ENCODE results near the gene PANK1.

PANK1 gene

DNA sequence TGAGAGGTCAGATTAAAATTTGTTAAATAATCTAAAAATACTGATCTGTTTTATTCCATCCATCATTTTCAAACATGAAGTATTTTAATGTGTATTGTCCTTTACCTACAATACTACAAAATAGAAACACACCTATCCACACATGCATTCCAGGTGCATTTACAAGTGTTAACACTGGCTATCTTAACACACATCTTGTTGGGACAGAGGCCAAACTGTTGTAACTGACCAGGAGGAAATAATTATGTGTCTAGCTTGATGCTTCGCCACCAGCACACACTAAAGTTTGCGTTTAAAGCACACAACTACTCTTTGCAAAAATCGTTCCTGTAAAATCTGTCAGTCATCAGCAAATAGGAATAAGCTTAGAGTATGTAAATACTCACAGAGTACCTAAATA lies 2.8 kb downstream of the PANK1 start:
- no peak overlapping the region for H3K4me3 ChIP-seq (ENCODE audit: low read length)
- no peaks in the 10 kb centered on the region for H3K9me2 ChIP-seq (replicated peaks; ENCODE audit: insufficient read depth, low read length)
- DNase-seq: no peak
- H3K4me2 ChIP-seq (ENCODE audit: low read depth, low read length): no peak overlapping the region
- peaks cover 37% of the 10 kb centered on the region for H3K27me3 ChIP-seq (replicated peaks; ENCODE audit: insufficient read depth, low read length)
- TF ChIP-seq, protein P1, sequence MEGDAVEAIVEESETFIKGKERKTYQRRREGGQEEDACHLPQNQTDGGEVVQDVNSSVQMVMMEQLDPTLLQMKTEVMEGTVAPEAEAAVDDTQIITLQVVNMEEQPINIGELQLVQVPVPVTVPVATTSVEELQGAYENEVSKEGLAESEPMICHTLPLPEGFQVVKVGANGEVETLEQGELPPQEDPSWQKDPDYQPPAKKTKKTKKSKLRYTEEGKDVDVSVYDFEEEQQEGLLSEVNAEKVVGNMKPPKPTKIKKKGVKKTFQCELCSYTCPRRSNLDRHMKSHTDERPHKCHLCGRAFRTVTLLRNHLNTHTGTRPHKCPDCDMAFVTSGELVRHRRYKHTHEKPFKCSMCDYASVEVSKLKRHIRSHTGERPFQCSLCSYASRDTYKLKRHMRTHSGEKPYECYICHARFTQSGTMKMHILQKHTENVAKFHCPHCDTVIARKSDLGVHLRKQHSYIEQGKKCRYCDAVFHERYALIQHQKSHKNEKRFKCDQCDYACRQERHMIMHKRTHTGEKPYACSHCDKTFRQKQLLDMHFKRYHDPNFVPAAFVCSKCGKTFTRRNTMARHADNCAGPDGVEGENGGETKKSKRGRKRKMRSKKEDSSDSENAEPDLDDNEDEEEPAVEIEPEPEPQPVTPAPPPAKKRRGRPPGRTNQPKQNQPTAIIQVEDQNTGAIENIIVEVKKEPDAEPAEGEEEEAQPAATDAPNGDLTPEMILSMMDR (IDR thresholded peaks at IDR 0.05; ENCODE audit: low read length): no peak
- TF ChIP-seq EZH2phosphoT487 (IDR thresholded peaks at IDR 0.05; ENCODE audit: low read length): no peak
- no peak for TF ChIP-seq EZH2 (optimal IDR thresholded peaks at IDR 0.05; ENCODE audit: low read depth, low read length)
- H3F3A ChIP-seq (ENCODE audit: insufficient read depth, low read length): peaks cover 6% of the 10 kb centered on the region; the same call in 1 of the 2 replicates
- no peaks in the 10 kb centered on the region for H3K4me1 ChIP-seq (ENCODE audit: low read length)
- H3K36me3 ChIP-seq (replicated peaks; ENCODE audit: insufficient read depth, low read length): no peaks in the 10 kb centered on the region
- H2AFZ ChIP-seq (ENCODE audit: low read length): no peak overlapping the region
- no peaks in the 10 kb centered on the region for H4K20me1 ChIP-seq (ENCODE audit: insufficient read depth, low read length)
- H3K9me3 ChIP-seq (replicated peaks; ENCODE audit: insufficient read depth, low read length): no peaks in the 10 kb centered on the region
- no peaks in the 10 kb centered on the region for H3K79me2 ChIP-seq (ENCODE audit: low read length)
- H3K27ac ChIP-seq (ENCODE audit: low read length): no peak overlapping the region
- H3K9ac ChIP-seq (ENCODE audit: low read length): no peak overlapping the region

DNA sequence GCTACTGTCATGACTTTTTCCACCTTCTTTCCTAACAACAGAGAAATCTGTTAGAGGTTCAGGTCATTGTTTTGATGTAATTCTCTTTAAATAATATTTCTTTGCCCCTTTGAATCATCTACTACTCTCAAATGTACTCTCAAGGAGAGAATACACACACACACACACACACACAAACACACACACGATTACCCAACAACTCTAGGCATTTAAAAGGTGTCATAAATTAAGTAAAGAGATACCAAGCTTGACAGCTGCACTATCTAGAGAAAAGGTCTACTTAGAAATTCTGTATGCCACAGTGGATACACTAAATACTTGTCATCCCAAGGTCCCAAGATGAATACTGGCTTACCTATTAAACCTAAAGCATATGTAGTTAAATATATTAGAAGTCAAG lies 4.8 kb downstream of the PANK1 start:
- Histone ChIP-seq H3K9me2 (replicated peaks; ENCODE audit: insufficient read depth, low read length) (no peaks in the 10 kb centered on the region), H3K36me3 (replicated peaks; ENCODE audit: insufficient read depth, low read length) (no peaks in the 10 kb centered on the region), H3K9ac (ENCODE audit: low read length) (no peak overlapping the region), H3K27me3 (replicated peaks; ENCODE audit: insufficient read depth, low read length) (peaks cover 18% of the 10 kb centered on the region), H3K27ac (ENCODE audit: low read length) (no peak overlapping the region), H3K4me1 (ENCODE audit: low read length) (no peaks in the 10 kb centered on the region), H3K9me3 (replicated peaks; ENCODE audit: insufficient read depth, low read length) (no peaks in the 10 kb centered on the region), H3K4me2 (ENCODE audit: low read depth, low read length) (no peak overlapping the region), H3F3A (ENCODE audit: insufficient read depth, low read length) (peaks cover 6% of the 10 kb centered on the region; the same call in 1 of the 2 replicates), H3K4me3 (ENCODE audit: low read length) (no peak overlapping the region), H3K79me2 (ENCODE audit: low read length) (no peaks in the 10 kb centered on the region), H4K20me1 (ENCODE audit: insufficient read depth, low read length) (no peaks in the 10 kb centered on the region), H2AFZ (ENCODE audit: low read length) (no peak overlapping the region)
- no peak for DNase-seq
- TF ChIP-seq EZH2phosphoT487 (IDR thresholded peaks at IDR 0.05; ENCODE audit: low read length) (no peak), EZH2 (optimal IDR thresholded peaks at IDR 0.05; ENCODE audit: low read depth, low read length) (no peak)
- TF ChIP-seq, protein P1 (IDR thresholded peaks at IDR 0.05; ENCODE audit: low read length): no peak

DNA sequence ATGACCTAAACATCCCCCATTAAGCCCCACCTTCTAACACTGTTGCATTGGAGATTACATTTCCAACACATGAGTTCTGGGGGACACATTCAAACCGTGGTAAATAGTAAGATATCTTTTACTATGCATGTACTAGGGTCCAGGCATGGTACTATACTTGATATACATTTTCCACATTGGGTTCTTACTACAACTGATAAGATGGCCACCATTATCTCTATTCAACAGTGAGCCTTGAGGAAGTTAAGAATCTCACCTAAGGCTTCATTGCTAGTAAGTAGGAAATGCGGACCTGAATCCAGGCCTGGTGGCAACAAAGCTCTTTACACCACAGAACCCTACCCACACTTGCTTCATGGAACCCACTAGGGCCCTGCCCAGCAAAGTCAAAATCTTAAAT lies 5.7 kb downstream of the PANK1 start:
- no peak overlapping the region for H2AFZ ChIP-seq (ENCODE audit: low read length)
- H3K9me2 ChIP-seq (replicated peaks; ENCODE audit: insufficient read depth, low read length): no peaks in the 10 kb centered on the region
- DNase-seq: no peak
- no peaks in the 10 kb centered on the region for H3K36me3 ChIP-seq (replicated peaks; ENCODE audit: insufficient read depth, low read length)
- H3K27ac ChIP-seq (ENCODE audit: low read length): no peak overlapping the region
- no peaks in the 10 kb centered on the region for H3K4me1 ChIP-seq (ENCODE audit: low read length)
- no peaks in the 10 kb centered on the region for H3K79me2 ChIP-seq (ENCODE audit: low read length)
- TF ChIP-seq EZH2 (optimal IDR thresholded peaks at IDR 0.05; ENCODE audit: low read depth, low read length) (no peak), EZH2phosphoT487 (IDR thresholded peaks at IDR 0.05; ENCODE audit: low read length) (no peak)
- TF ChIP-seq, protein P1 (IDR thresholded peaks at IDR 0.05; ENCODE audit: low read length): no peak
- no peak overlapping the region for H3K4me2 ChIP-seq (ENCODE audit: low read depth, low read length)
- no peaks in the 10 kb centered on the region for H4K20me1 ChIP-seq (ENCODE audit: insufficient read depth, low read length)
- H3K9me3 ChIP-seq (replicated peaks; ENCODE audit: insufficient read depth, low read length): no peaks in the 10 kb centered on the region
- peaks cover 16% of the 10 kb centered on the region for H3K27me3 ChIP-seq (replicated peaks; ENCODE audit: insufficient read depth, low read length)
- H3F3A ChIP-seq (ENCODE audit: insufficient read depth, low read length): peaks cover 4% of the 10 kb centered on the region; the same call in 1 of the 2 replicates
- no peak overlapping the region for H3K9ac ChIP-seq (ENCODE audit: low read length)
- H3K4me3 ChIP-seq (ENCODE audit: low read length): no peak overlapping the region
